Placental epithelial cell (primary cell): ENCODE results near the gene RAVER2. TPM values are rescaled to one million over a fixed set of nuclear protein-coding genes. Genes with fewer than 3 reads are reported as not detected.

Experiments
- total RNA-seq: library from RNA; depleted of rRNA; stranded (reverse); fragments of >200 nt; gene quantifications from 2 replicates; pipeline ENCODE4 v1.2.3, GENCODE V29; 2012

The RAVER2 gene
- total RNA-seq: 0.65 and 1.6 TPM in 2 replicates

GRCh38 chr1:64744492-64745180 lies at the start of gene RAVER2:
RAVER2 (plus strand) TSS chr1:64745075; CDS start chr1:64745173, 98 bp downstream.

Other genes with a start within 250 kb of the RAVER2 start
- gene JAK1, start 221.5 kb downstream of the RAVER2 start, total RNA-seq: 279 and 310 TPM in 2 replicates